PFSK-1 (cell line): ENCODE measurements around the gene C1orf87.

Source experiments
- POLR2AphosphoS5 ChIP-seq: IDR thresholded peaks from 2 replicates; pipeline ENCODE4 v1.6.1; 2012; ENCODE audit warnings: low read depth, mild to moderate bottlenecking, control low read depth, low read length, moderate library complexity
- REST ChIP-seq, 2 experiments: IDR thresholded peaks; 2 replicates each; pipeline versions ENCODE4 v1.6.1 to v1.8.0; 2011 to 2012; ENCODE audit warnings: low read depth in 2 of 2, low read length in 2 of 2, control low read depth in 1 of 2, inconsistent platforms in 1 of 2, mild to moderate bottlenecking in 1 of 2, moderate library complexity in 1 of 2; ENCODE audit not compliant: insufficient read depth in 1 of 2
- TAF1 ChIP-seq: IDR thresholded peaks from 2 replicates; pipeline ENCODE4 v1.6.1; 2012; ENCODE audit warnings: low read length, control low read depth, borderline replicate concordance; ENCODE audit not compliant: insufficient read depth

GRCh38 chr1:59999746-60000145 lies 73.8 kb downstream of the C1orf87 start:
- TF ChIP-seq POLR2AphosphoS5 (no peak), TAF1 (no peak), REST (IDR thresholded peaks at IDR 0.05; ENCODE audit: insufficient read depth in 1 of 2, low read depth in 2 of 2, low read length in 2 of 2) (no peak)
